ENCODE measurements around the gene RDH13. TPM values are rescaled to one million over a fixed set of nuclear protein-coding genes. Genes with fewer than 3 reads are reported as not detected.

The RDH13 gene
- total RNA-seq, 1 experiment from 2014 or later, result 31.1 TPM

GRCh38 chr19:55094456-55095259 lies 31.7 kb upstream of the RDH13 start:
- Histone ChIP-seq H3K27me3 (ENCODE audit: insufficient read depth, low read length) (no peaks in the 10 kb centered on the region), H3K4me1 (ENCODE audit: control insufficient read depth in 1 of 2, insufficient read depth in 2 of 2, low read length in 2 of 2) (no peaks in the 10 kb centered on the region), H3K9me3 (ENCODE audit: control insufficient read depth in 1 of 2, insufficient read depth in 1 of 2, low read depth in 1 of 2, low read length in 2 of 2) (no peaks in the 10 kb centered on the region), H3K4me2 (ENCODE audit: low read length) (no peak overlapping the region), H3K27ac (ENCODE audit: low read depth, low read length) (no peak overlapping the region; the same call in 1 of the 2 replicates), H3K79me2 (ENCODE audit: insufficient read depth, low read length) (no peaks in the 10 kb centered on the region), H4K20me1 (ENCODE audit: insufficient read depth) (no peaks in the 10 kb centered on the region), H2AFZ (ENCODE audit: low read depth, low read length, poor library complexity, severe bottlenecking) (no peak overlapping the region), H3K4me3 (replicated peaks in 1 of 2; ENCODE audit: low read depth in 1 of 2, low read length in 2 of 2) (no peak overlapping the region), H3K36me3 (ENCODE audit: control insufficient read depth in 1 of 2, insufficient read depth in 2 of 2, low read length in 2 of 2) (peaks cover 2 to 6% of the 10 kb centered on the region in 2 experiments; a peak in 2 of 4 replicates), H3K9me2 (ENCODE audit: insufficient read depth) (no peaks in the 10 kb centered on the region), H3K9ac (ENCODE audit: low read length) (no peak overlapping the region)
- ChIA-PET RAD21 (ENCODE audit: low non-redundant PET in 1 of 2, low total read pairs in 2 of 2, uncharacterized antibody in 2 of 2, unreplicated experiment in 2 of 2) (no interaction called here), CTCF (no interaction called here), POLR2A (no interaction called here)
- TF ChIP-seq CEBPB (IDR thresholded peaks at IDR 0.05; ENCODE audit: low read depth), result no peak
- no peak for TF ChIP-seq FOSL1 (IDR thresholded peaks at IDR 0.05; ENCODE audit: low read depth)
- TF ChIP-seq YY1 (IDR thresholded peaks at IDR 0.05; ENCODE audit: extremely low read depth, insufficient replicate concordance, low read depth, low read length), result no peak
- no peak for TF ChIP-seq TCF7L2 (IDR thresholded peaks at IDR 0.05; ENCODE audit: borderline replicate concordance, extremely low read depth, insufficient read depth, insufficient read length)
- TF ChIP-seq ATF3 (IDR thresholded peaks at IDR 0.05), result no peak
- no peak for TF ChIP-seq CBX3 (IDR thresholded peaks at IDR 0.05; ENCODE audit: low read depth)
- TF ChIP-seq RAD21 (IDR thresholded peaks at IDR 0.05; ENCODE audit: low read depth), result no peak
- no peak for ATAC-seq
- no peak for DNase-seq (ENCODE audit: low read depth, low spot score)
- BruUV-seq (replicated peaks), result no TSS peak
- intact Hi-C loops (cut with micrococcal nuclease), result no loop called here

Data from HCT116 (cell line).